NCI-H2227 treated with DMSO at 0.1 percent for 48 hours (cell line): ENCODE measurements around the gene NOL8.

Experiments
- DNase-seq: peaks from one replicate; lab custom pipeline; 2025; lab: John Stamatoyannopoulos, UW

Gene NOL8

GRCh38 chr9:92325269-92325990 is at the start of gene NOL8, which contains the start of gene CENPP:
TSS of gene NOL8 (minus strand) at chr9:92325350. CDS start at chr9:92324161, 1,189 bp downstream.
TSS of gene CENPP (plus strand) at chr9:92325953.
- DNase-seq = peak; percentile 92

- DNase-seq = no peak
Measured at GRCh38 chr9:92373167-92373566, 48.0 kb upstream of the NOL8 start.

GRCh38 chr9:92369075-92369474 is 43.9 kb upstream of the NOL8 start:
- DNase-seq = no peak

- DNase-seq = no peak
Measured at GRCh38 chr9:92360083-92360482, 34.9 kb upstream of the NOL8 start.

GRCh38 chr9:92359394-92359995 is 34.3 kb upstream of the NOL8 start:
- DNase-seq = no peak

GRCh38 chr9:92353051-92353450 is 27.9 kb upstream of the NOL8 start:
- no peak for DNase-seq

GRCh38 chr9:92350740-92351133 is 25.6 kb upstream of the NOL8 start:
- no peak for DNase-seq

- DNase-seq = no peak
Measured at GRCh38 chr9:92349771-92350739, 24.9 kb upstream of the NOL8 start.

GRCh38 chr9:92345582-92345981 is 20.4 kb upstream of the NOL8 start:
- no peak for DNase-seq

GRCh38 chr9:92342825-92343488 is 17.8 kb upstream of the NOL8 start:
- DNase-seq = no peak

- no peak for DNase-seq
Measured at GRCh38 chr9:92341578-92341977, 16.4 kb upstream of the NOL8 start.

- DNase-seq = no peak
Measured at GRCh38 chr9:92333282-92333634, 8.1 kb upstream of the NOL8 start.

- DNase-seq = no peak
Measured at GRCh38 chr9:92332577-92333281, 7.6 kb upstream of the NOL8 start.

- DNase-seq = peak; percentile 1
Measured at GRCh38 chr9:92328225-92328624, 3.1 kb upstream of the NOL8 start.

GRCh38 chr9:92327283-92327850 is 2.2 kb upstream of the NOL8 start:
- DNase-seq = no peak

GRCh38 chr9:92325991-92326500 is 896 bp upstream of the NOL8 start:
- no peak for DNase-seq

- no peak for DNase-seq
Measured at GRCh38 chr9:92324889-92325268, 271 bp downstream of the NOL8 start.

- no peak for DNase-seq
Measured at GRCh38 chr9:92324431-92324830, 719 bp downstream of the NOL8 start.

- no peak for DNase-seq
Measured at GRCh38 chr9:92315456-92315855, 9.7 kb downstream of the NOL8 start.

GRCh38 chr9:92313624-92314012 is 11.5 kb downstream of the NOL8 start:
- no peak for DNase-seq
